Ramos (cell line): Measurements from ENCODE around the gene COLQ.
"Not testable (repeated sequence)": the region's sequence is repeated elsewhere in the genome, so short reads cannot be mapped to it uniquely, and the experiment has no call there.

ENCODE experiments used
- in situ Hi-C: fragments of 300-500 bp; cut with MboI; formaldehyde crosslinking; loops from one replicate; pipeline ENCODE4 v1.14.3; 2022; ENCODE audit warnings: low sequenced_read_pairs; ENCODE audit not compliant: unreplicated experiment

The COLQ gene

GRCh38 chr3:15521573-15521965 lies at the start of gene COLQ:
Gene COLQ, minus strand, starts transcription at chr3:15521706. Its CDS starts 81 bp downstream, at chr3:15521625.
- in situ Hi-C loops = no loop called here

GRCh38 chr3:15563190-15563589 lies 41.7 kb upstream of the COLQ start:
- in situ Hi-C loops = no loop called here

GRCh38 chr3:15562560-15562959 lies 41.1 kb upstream of the COLQ start:
- in situ Hi-C loops = no loop called here

GRCh38 chr3:15558581-15558980 lies 37.1 kb upstream of the COLQ start:
- in situ Hi-C loops = loop anchor here (10.0 kb wide), 1 partner anchor 354 kb away; the partner anchor contains the start of gene CAPN7

- in situ Hi-C loops = loop anchor here (10.0 kb wide), 1 partner anchor 353 kb away; the partner anchor contains the start of gene CAPN7
Measured at GRCh38 chr3:15557511-15557946, 36.0 kb upstream of the COLQ start.

- in situ Hi-C loops = loop anchor here (10.0 kb wide), 1 partner anchor 352 kb away; the partner anchor contains the start of gene CAPN7
Measured at GRCh38 chr3:15556512-15556911, 35.0 kb upstream of the COLQ start.

- in situ Hi-C loops = loop anchor here (10.0 kb wide), 1 partner anchor 349 kb away; the partner anchor contains the start of gene CAPN7
Measured at GRCh38 chr3:15553749-15554148, 32.2 kb upstream of the COLQ start.

- in situ Hi-C loops = loop anchor here (10.0 kb wide), 1 partner anchor 347 kb away; the partner anchor contains the start of gene CAPN7
Measured at GRCh38 chr3:15551902-15552301, 30.4 kb upstream of the COLQ start.

GRCh38 chr3:15549846-15550245 lies 28.3 kb upstream of the COLQ start:
- in situ Hi-C loops = loop anchor here (10.0 kb wide), 1 partner anchor 345 kb away; the partner anchor contains the start of gene CAPN7

GRCh38 chr3:15542614-15543013 lies 21.1 kb upstream of the COLQ start:
- in situ Hi-C loops = no loop called here

- in situ Hi-C loops = no loop called here
Measured at GRCh38 chr3:15541371-15541770, 19.9 kb upstream of the COLQ start.

- in situ Hi-C loops = no loop called here
Measured at GRCh38 chr3:15539066-15539465, 17.6 kb upstream of the COLQ start.

- in situ Hi-C loops = no loop called here
Measured at GRCh38 chr3:15538345-15538744, 16.8 kb upstream of the COLQ start.

GRCh38 chr3:15536856-15537255 lies 15.3 kb upstream of the COLQ start:
- in situ Hi-C loops = no loop called here

- in situ Hi-C loops = no loop called here
Measured at GRCh38 chr3:15535732-15536131, 14.2 kb upstream of the COLQ start.

- in situ Hi-C loops = not testable (repeated sequence)
Measured at GRCh38 chr3:15532614-15533013, 11.1 kb upstream of the COLQ start.

GRCh38 chr3:15531346-15531745 lies 9.8 kb upstream of the COLQ start:
- in situ Hi-C loops = no loop called here

- in situ Hi-C loops = no loop called here
Measured at GRCh38 chr3:15528854-15529537, 7.5 kb upstream of the COLQ start.

- in situ Hi-C loops = no loop called here
Measured at GRCh38 chr3:15527031-15527459, 5.5 kb upstream of the COLQ start.

GRCh38 chr3:15525790-15526189 lies 4.3 kb upstream of the COLQ start:
- in situ Hi-C loops = no loop called here

GRCh38 chr3:15523660-15524417 lies 2.3 kb upstream of the COLQ start:
- in situ Hi-C loops = no loop called here
